ENCODE measurements around the gene HSPE1.

DNA sequence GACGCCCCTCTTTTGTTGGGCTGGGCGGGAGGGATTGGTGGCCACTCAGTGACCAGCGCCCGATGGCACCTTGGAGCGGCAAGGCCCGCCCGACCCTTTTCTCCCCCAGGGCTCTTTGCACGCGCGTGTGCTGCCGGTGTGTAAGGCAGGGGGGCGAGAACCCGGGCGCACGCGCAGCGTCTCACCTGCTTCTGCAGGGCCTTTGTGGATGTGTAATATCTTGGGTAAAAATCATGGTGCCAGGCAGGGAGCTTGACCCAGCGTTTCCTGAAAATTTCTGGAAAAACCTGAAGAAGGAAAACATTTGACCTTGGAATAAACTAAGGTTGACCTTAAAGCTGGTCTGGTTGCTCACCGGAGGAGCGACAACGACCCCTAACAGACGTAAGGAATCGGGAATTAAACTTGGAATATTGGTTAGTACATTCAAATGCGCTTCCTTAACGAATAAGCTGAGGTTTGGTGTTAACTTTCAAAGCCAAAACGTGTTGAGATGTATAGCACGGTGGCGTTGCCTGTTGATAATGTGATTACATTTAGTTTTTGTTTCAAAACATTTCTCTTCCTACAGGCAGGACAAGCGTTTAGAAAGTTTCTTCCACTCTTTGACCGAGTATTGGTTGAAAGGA, 438 bp downstream of the HSPE1 start:
- TF ChIP-seq POLR2A (IDR thresholded peaks at IDR 0.05; ENCODE audit: low read length) (no peak), ZSCAN20 (CRISPR knock-in tag; IDR thresholded peaks at IDR 0.05) (no peak), E2F6 (IDR thresholded peaks at IDR 0.05; ENCODE audit: borderline replicate concordance, low read depth) (no peak)
- TF ChIP-seq, protein P1, sequence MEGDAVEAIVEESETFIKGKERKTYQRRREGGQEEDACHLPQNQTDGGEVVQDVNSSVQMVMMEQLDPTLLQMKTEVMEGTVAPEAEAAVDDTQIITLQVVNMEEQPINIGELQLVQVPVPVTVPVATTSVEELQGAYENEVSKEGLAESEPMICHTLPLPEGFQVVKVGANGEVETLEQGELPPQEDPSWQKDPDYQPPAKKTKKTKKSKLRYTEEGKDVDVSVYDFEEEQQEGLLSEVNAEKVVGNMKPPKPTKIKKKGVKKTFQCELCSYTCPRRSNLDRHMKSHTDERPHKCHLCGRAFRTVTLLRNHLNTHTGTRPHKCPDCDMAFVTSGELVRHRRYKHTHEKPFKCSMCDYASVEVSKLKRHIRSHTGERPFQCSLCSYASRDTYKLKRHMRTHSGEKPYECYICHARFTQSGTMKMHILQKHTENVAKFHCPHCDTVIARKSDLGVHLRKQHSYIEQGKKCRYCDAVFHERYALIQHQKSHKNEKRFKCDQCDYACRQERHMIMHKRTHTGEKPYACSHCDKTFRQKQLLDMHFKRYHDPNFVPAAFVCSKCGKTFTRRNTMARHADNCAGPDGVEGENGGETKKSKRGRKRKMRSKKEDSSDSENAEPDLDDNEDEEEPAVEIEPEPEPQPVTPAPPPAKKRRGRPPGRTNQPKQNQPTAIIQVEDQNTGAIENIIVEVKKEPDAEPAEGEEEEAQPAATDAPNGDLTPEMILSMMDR (IDR thresholded peaks at IDR 0.05): no peak

All from A549 (cell line).